GM12875 (cell line): ENCODE measurements around the gene ARFIP2.

Experiments used
- H3K4me3 ChIP-seq: one replicate; pipeline ENCODE4 v1.5.1; 2011; ENCODE audit warnings: low read depth, low read length, control low read depth
- CTCF ChIP-seq: IDR thresholded peaks from 2 replicates; pipeline ENCODE4 v1.5.1; 2011; ENCODE audit warnings: low read depth, mild to moderate bottlenecking, control low read depth, inconsistent platforms, low read length, moderate library complexity, borderline replicate concordance; ENCODE audit not compliant: insufficient read depth

ARFIP2 gene

GRCh38 chr11:6473451-6474412, 7.4 kb downstream of the ARFIP2 start, which contains the start of gene TRIM3:
Gene TRIM3, minus strand, starts transcription at chr11:6473941. Its CDS starts 8,246 bp downstream, at chr11:6465695.
- peak within 1 kb of the TSS; percentile 72 for H3K4me3 ChIP-seq
- no peak for TF ChIP-seq CTCF

- no peak for TF ChIP-seq CTCF
- peak overlapping the region; percentile 72 for H3K4me3 ChIP-seq
Measured at GRCh38 chr11:6472934-6473333, 8.2 kb downstream of the ARFIP2 start.

GRCh38 chr11:6469599-6469998, 11.5 kb downstream of the ARFIP2 start:
- TF ChIP-seq CTCF: no peak
- no peak overlapping the region for H3K4me3 ChIP-seq

- TF ChIP-seq CTCF: no peak
- no peak overlapping the region for H3K4me3 ChIP-seq
Measured at GRCh38 chr11:6468712-6469495, 12.2 kb downstream of the ARFIP2 start.

GRCh38 chr11:6459099-6459450, 22.1 kb downstream of the ARFIP2 start:
- H3K4me3 ChIP-seq: no peak overlapping the region
- no peak for TF ChIP-seq CTCF

- no peak for TF ChIP-seq CTCF
- no peak overlapping the region for H3K4me3 ChIP-seq
Measured at GRCh38 chr11:6458352-6459098, 22.6 kb downstream of the ARFIP2 start.
